ENCODE results near the gene TMEM81.

DNA sequence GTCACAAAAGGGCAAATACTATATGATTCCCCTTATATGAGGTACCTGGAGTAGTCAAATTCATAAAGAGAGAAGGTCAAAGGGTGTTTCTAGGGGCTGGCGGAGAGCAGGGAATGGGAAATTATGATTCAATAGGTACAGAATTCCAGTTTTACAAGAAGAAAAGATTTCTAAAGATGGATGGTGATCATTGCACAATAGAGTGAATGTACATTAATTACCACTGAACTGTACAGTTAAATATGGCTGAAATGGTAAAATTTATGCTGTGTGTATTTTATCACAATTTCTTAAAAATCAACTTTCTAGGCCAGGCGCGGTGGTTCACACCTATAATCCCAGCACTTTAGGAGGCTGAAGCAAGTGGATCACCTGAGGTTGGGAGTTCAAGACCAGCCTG is 18.1 kb upstream of the TMEM81 start:
- no peak for TF ChIP-seq POLR2AphosphoS5 (IDR thresholded peaks at IDR 0.05; ENCODE audit: low read depth, low read length)
- TF ChIP-seq POLR2A (IDR thresholded peaks at IDR 0.05; ENCODE audit: low read depth, low read length): no peak
- no peak for TF ChIP-seq SPI1 (IDR thresholded peaks at IDR 0.05; ENCODE audit: low read depth, low read length)
- no peak for TF ChIP-seq POU2F2 (IDR thresholded peaks at IDR 0.05; ENCODE audit: low read depth, low read length)
- no peak for TF ChIP-seq PAX5 (IDR thresholded peaks at IDR 0.05; ENCODE audit: insufficient read depth, low read length, severe bottlenecking)

Measured in GM12891 (cell line).